GM18868 (cell line): ENCODE results near the gene CHST14.

Source experiments
- ATAC-seq: cut with Tn5 transposase; IDR thresholded peaks from one replicate; pipeline ENCODE4 v1.9.1; 2021; ENCODE audit warnings: mild to moderate bottlenecking, moderate library complexity; ENCODE audit not compliant: unreplicated experiment

Gene CHST14

DNA sequence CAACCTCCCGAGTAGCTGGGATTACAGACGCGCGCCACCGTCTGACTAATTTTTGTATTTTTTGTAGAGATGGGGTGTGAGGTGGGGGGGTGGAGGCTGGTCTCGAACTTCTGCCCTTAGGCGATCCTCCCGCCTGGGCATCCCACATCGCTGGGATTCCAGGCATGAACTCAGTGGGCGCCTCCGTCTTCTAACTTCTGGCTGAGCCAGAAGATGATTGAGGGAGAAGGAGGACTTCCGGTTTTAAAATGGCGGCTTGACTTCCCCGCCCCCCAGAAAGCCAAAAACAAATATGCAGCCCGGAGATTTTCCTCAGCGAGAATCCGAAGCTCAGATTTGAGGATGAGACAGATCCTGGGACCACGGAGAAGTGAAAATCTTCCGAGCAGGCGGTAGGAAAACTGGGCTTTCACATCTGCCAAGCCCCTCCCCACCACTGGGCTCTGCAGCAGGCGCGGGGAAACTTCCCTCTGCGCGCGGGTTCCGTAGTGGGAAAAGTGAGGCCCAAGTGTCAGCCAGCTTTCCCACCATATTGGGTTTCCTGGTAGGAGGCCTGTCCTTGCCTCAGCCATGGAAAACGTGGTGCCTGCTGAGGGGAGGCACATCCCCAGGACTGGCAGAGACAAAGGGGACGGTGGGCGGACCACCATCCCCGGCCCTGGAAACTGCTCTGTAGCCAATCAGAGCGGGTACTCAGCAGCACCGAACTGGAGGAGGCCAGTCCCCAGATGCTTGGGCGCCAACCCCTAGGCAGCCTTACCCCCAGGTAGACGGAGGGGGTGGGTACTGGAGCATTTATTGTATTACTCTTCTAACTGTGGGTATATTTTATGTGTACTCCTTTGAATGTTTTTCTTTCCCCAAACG, 17.3 kb downstream of the CHST14 start:
- no peak for ATAC-seq

- no peak for ATAC-seq
These were observed 18.7 kb downstream of the CHST14 start for GRCh38 chr15:40489274-40490175.

DNA sequence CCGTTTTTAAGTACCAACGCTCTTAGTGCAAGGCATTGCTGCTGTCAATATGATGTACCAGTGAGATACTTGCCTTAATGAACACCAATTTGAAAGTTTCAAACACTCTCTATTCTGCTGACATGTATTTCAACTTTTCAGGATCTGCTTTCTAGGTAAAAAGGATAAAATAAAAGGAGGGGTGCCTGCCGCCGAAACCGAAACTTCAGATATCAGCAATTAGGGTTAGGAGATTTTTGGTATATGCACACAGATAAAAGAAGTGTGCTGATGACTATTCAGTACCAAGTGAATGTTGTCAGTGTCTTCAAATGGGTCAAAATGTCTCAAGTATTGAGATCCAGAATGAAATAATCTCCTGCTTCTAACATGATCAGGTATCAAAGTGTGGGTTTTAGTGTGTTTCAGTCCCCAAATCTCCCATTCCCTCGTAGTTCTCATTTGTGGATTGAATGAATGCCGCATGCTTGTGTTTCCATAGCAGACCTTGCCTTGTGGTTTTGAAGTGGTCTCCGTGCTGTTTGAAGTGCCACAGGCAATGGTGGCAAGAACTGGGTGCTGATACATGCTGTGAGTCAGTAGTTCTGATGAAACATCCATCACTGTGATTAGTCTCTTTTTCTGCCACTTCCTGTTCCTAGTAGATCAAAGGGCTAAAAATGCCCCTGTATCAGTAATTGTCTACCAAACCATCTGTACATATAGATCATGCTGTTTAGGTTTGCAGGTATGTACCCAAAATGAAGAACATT, 22.5 kb downstream of the CHST14 start:
- ATAC-seq, result no peak

DNA sequence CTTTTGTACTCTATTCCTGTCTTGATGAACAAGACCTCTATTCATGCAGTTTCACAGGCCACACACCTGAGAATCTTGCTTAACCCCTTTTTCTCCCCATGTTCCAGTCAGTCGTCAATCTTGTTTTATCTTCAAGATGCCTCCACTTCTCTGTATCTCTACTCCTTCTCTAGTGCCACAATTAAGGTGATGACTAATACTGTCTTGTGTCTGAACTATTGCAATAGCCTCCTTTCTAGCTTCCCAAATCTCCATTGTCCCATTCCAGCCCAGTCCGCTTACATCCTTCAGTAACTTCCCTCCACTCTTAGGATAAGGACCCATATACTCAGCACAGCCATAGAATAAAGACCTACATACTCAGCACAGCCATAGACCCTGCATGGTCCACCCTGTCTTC, 24.7 kb downstream of the CHST14 start:
- no peak for ATAC-seq

DNA sequence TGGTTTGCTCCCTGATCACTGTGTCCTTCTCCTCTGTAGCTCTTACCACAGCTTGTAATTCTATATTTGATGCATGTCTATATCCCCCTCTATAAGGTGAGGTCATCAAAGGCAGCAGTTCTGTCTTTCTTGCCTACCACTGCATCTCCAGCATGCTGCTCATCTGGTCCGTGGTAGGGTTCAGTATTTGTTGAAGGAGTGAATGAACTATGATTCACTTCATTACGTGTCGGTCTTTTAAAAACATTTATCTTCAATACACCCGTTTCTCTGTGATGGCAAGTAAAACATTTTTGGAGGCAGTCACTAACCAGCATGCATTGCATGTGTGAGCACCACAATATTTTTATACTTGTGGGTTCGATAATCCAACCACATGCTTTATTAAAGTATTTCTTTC, 27.6 kb downstream of the CHST14 start:
- ATAC-seq, result no peak

- ATAC-seq, result no peak
These were observed 28.1 kb downstream of the CHST14 start for GRCh38 chr15:40498891-40499290.

DNA sequence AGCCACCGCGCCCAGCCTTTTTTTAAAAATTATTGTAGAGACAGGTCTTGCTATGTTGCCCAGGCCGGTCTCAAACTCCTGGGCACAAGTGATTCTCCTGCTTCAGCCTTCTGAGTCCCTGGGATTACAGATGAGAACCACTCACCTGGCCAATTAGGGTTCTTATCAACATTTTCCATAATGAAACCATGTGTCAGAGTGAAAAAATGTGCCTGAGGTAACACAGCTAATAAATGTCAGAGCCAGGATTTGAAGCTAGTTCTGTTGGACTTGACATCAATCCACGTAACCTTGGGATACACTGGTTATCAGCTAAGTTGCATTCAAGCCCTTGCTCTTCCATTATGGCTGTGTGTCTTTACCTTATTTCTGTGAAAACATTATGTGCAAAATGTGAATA, 29.1 kb downstream of the CHST14 start:
- no peak for ATAC-seq

DNA sequence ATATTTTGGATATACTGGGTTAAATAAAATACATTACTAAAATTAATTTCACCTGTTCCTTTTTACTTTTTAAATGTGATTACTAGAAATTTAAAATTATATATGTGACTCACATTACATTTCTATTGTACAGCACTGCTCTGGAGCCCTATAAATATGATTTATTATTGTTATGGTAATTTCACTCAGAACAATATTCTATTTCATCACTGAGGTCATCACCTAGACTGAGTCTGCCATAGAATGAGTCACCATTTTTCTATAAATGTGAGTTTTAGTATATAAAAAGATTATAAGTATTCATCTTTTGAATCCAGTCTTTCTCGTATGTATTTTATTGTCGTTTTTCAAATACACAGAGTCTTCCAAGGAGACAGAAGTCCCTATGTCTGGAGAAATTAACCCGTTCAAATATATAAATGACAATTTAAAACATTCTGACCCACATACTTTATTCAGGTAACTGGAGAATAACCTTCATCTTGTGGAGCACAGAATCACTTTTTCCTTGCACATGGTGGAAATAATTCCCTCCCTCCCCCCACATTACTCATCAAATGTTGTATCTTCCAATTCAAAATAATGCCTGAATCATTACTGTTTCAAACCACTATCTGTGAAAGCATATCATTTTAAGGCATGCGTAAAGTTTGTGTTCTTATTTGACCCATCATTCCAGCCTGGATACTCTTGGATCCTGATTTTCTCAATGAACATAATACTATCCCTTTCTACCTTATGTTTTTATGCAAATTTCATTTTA, 30.0 kb downstream of the CHST14 start:
- no peak for ATAC-seq

DNA sequence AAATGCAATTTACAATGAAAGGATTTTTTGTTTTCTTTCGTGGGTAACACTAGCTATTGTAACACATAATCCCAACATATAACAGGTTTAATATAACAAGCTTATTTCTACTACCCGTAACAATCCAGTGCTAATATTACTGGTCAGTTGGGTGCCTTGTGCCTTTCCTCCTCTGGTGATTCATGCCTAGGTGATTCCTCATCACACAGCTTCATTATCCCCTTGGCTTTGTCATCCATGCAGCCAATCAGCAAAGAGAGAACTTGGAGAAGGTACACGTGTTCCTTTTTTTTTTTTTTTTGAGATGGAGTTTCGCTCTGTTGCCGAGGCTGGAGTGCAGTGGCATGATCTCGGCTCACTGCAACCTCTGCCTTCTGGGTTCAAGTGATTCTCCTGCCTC, 30.7 kb downstream of the CHST14 start:
- no peak for ATAC-seq

- ATAC-seq, result peak; percentile 60
These were observed 36.3 kb downstream of the CHST14 start for GRCh38 chr15:40506964-40507571.

GRCh38 chr15:40508216-40508615, 37.4 kb downstream of the CHST14 start:
- ATAC-seq, result no peak

DNA sequence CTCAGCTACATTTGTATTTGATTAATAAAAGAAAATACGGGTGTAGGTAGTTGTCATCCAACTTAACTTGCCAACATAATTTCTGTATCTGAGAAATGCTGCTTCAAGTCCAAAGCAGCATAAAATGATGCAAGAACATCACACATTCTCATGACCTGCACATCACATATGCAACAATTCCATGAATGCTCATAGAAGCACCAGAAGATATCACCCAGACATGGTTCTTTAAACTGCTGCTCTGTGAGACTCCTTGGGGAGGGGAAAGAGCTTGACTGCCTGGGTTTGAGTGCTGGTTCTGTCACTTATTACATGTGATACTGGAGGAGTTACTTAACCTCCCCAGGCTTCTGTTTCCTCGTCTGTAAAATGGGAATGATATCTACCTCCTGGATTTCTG, 39.4 kb downstream of the CHST14 start:
- ATAC-seq, result no peak

- ATAC-seq, result peak; percentile 39
These were observed 40.3 kb downstream of the CHST14 start for GRCh38 chr15:40511093-40511471.

DNA sequence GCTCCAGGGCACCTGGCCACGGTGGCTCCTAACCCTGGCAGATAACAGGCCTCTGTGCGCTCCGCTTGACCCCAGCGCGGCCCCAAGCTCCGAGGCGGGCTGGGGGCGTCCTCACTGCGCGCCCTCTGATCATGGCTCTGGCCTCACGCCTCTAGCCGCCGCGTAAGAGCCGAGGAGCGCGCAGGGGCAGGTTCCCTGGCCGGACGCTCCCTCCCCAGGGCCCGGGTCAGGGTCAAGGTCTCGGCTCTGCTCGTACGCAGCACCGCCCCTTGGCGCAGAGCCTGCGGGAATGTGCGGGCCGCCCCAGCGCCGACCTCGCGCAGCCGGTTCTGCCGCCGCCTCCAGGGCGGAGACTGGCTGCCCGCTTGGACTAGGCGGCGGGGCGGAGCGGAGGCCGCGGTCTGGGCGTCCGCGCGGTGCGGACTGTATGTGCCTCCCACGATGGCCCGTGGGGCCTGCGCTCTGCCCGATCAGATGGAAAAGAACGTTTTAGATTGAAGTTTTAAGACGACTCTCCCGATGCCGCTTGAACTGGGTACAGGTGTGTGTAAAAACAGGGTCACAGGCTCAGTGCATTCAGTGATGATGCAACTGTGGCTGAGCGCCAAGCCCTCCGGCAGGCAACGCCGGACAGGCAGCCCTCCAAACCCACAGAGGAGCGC, 40.8 kb downstream of the CHST14 start:
- ATAC-seq, result peak; percentile 52

DNA sequence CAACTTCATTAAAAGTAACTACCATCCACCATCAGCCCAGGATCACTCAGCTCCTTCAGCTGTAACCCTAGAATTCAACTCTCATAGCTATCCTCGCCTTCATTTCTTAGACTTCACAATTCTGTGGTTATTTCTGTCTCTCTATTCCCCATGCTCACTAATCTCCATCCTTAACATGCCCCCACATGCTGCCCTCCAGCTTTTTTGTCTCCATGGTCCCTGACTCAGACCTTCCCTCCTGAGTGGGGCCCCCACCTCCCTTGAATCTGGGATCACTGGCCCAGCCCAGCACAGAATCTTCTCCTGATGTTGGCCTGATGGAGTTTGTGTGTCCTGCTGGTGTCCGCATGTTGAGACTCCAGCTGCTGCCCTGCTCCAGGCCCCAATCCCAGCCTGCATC, 41.7 kb downstream of the CHST14 start:
- no peak for ATAC-seq

DNA sequence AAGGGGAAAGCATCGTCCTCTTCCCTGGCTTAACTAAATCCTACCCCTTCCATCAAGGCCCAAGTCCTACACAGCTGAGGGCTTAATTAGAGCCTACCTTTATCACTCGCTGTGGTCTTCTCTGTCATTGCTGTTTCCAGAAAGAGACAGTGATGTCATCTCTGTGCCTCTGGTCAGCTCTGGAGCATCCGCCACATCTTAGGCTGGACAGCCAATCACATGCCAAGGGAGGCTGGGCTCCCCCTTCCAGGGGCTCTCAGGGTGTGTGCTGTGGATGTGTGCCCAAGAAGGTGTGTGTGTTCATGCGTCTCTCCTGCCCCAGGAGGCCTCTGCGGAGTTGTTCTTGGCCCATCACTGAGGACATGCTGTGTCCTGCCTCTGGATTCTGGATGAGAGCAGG, 42.8 kb downstream of the CHST14 start:
- ATAC-seq, result no peak

GRCh38 chr15:40516322-40516721, 45.5 kb downstream of the CHST14 start:
- ATAC-seq, result no peak
